Inferior parietal cortex (tissue), 1 donor: ENCODE measurements around the gene HCFC2.
A peak's percentile ranks its signal among the peaks of the same experiment; 100 is the strongest.
"Not testable (repeated sequence)": the region's sequence is repeated elsewhere in the genome, so short reads cannot be mapped to it uniquely, and the experiment has no call there.

Experiments
- DNase-seq: peaks from one replicate; pipeline ENCODE4 v3.0.0-alpha.2; 2016; ENCODE audit errors: extremely low spot score

Gene HCFC2

DNA sequence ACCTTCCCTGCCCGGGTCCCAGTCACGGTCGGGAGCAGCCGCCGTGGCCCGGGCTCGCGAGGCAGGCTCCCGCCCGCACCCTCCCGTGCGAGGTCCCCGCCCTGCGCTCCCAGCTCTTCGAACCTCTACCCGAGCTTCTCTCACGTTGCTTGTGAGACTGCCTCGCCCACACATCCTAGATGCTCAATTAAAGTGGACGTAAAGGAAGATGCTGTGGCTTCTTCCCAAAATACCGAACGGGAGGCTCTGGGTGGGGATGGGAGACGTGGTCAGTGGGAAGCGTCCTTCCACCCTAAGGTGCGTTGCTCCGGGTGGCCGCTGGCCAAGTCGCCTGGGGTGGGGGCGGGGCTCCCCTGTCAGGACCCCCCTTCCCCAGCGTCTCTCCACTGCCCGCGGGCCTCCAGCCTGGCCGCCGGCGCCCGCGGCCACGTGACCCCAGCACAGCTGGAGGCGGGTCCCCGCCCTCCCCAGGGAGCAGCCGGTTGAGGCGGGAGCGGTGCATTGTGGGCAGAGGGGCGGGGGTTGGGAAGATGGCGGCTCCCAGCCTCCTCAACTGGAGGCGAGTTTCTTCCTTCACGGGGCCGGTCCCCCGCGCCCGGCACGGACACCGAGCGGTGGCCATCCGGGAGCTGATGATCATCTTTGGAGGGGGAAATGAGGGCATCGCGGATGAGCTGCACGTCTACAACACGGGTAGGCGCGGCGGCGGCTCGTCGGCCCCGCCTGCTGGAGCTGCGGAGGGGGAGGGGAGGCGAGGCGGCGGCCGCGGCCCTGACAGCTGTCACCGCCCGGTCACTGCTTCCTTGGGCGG is at the start of gene HCFC2:
TSS of gene HCFC2 (plus strand) at position 501 of the 811 bp plus-strand sequence. CDS start at position 531, 30 bp downstream.
- DNase-seq = peak; percentile 87

GRCh38 chr12:104021862-104022261 is 42.5 kb upstream of the HCFC2 start:
- DNase-seq = not testable (repeated sequence)

- no peak for DNase-seq
Measured at GRCh38 chr12:104022786-104023185, 41.5 kb upstream of the HCFC2 start.

- DNase-seq = no peak
Measured at GRCh38 chr12:104023710-104024109, 40.6 kb upstream of the HCFC2 start.

DNA sequence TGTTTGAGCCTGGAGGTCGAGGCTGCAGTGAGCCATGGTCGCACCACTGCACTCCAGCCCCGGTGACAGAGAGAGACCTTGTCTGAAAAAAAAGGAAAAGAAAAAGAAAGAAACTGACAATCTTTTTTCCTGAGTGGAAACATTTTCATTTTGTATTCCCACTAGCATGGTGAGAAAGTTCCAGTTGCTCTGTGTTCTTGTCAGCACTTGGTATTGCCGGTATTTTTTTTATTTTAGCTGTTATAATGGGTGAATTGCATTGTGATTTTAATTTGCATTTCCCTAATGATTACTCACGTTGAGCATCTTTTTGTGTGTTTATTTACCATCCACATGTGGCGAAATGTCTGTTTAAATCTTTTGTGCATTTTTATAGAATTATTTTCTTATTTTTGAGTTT is 40.0 kb upstream of the HCFC2 start:
- DNase-seq = no peak

DNA sequence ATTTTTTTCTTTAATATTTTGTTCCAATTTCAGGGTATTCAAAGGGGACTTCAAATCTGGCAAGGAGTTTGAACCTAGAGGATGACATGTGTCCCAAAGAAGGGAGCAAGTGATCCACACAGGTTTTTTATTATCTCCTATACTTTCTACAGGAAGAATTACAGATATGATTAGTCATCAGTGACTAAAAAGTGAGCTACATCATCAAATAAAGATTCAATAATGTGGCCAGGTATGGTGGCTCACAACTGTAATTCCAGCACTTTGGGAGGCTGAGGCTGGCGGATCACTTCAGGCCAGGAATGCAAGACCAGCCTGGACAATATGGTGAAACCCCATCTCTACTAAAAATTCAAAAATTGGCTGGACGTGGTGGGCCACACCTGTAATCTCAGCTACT is 38.6 kb upstream of the HCFC2 start:
- no peak for DNase-seq

DNA sequence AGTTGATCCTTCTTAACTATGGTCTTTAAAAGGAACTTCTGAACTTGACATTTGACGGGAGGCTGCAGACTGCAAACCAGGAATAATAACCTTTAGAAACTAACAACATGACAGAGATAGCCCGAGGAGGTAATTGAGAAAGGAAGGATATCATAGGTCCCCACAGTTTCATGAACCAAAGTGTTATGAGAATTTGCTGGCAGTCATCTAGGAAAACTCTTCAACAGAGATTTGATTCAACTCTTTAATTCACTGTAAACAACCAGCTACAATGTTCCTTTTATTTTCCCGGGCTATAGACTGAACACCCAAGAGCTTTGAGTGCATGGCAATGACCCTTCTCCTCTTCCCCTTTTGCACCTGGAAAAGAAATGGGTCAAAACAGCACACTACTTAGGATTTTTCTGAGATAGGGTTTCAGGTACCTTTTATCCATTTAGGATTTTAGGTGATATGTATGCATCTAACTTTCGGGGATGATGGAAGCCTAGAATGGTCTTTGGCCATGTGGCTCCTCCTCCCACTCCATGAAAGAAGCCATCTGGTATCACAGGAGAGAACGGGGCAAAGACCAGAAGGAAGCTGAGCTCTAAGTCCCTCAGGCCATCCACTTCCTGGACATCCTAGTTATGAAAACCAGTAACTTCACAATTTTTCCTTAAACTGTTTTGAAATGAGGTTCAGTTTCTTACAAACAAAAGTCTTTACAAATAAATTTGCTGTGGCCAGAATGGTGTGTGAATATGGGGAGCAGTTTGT is 37.3 kb upstream of the HCFC2 start:
- no peak for DNase-seq

DNA sequence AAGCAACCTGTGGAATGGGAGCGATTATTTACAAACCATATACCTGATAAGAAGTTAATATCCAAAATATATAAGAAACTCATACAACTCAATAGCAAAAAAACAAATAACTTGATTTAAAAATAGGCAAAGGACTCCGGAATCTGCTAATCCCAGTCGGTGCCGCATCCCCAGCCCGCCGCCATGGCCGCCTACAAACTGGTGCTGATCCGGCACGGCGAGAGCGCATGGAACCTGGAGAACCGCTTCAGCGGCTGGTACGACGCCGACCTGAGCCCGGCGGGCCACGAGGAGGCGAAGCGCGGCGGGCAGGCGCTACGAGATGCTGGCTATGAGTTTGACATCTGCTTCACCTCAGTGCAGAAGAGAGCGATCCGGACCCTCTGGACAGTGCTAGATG is 33.7 kb upstream of the HCFC2 start:
- DNase-seq = not testable (repeated sequence)

DNA sequence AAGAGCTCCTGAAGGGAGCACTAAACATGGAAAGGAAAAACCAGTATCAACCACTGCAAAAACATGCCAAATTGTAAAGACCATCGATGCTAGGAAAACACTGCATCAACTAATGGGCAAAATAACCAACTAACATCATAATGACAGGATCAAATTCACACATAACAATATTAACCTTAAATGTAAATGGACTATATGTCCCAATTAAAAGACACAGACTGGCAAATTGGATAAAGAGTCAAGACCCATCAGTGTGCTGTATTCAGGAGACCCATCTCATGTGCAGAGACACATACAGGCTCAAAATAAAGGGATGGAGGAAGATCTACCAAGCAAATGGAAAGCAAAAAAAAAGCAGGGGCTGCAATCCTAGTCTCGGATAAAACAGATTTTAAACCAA is 28.2 kb upstream of the HCFC2 start:
- DNase-seq = not testable (repeated sequence)

DNA sequence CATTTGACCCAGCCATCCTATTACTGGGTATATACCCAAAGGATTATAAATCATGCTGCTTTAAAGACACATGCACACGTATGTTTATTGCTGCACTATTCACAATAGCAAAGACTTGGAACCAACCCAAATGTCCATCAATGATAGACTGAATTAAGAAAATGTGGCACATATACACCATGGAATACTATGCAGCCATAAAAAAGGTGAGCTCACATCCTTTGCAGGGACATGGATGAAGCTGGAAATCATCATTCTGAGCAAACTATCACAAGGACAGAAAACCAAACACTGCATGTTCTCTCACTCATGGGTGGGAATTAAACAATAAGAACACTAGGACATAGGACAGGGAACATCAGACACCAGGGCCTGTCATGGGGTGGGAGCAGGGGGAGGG is 24.6 kb upstream of the HCFC2 start:
- not testable (repeated sequence) for DNase-seq

GRCh38 chr12:104042580-104042979 is 21.8 kb upstream of the HCFC2 start:
- DNase-seq = no peak

DNA sequence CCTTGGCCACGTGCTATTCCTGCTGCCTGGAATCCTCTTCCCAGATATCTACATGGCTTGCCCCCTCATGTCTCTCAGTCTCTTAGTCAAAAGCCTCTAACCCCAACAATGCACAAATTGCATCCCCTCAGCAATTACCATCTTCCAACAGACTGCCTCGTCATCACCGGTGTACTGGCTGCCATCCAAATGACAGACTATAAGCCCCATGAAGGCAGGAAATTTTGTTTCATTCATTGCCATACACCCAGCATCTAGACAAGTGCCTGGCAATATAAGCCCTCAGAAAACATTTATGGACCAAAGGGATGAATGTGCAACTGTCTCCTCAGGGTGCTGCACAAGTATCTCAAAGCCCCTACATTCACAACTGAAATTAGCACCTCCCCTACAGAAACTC is 20.2 kb upstream of the HCFC2 start:
- DNase-seq = no peak

DNA sequence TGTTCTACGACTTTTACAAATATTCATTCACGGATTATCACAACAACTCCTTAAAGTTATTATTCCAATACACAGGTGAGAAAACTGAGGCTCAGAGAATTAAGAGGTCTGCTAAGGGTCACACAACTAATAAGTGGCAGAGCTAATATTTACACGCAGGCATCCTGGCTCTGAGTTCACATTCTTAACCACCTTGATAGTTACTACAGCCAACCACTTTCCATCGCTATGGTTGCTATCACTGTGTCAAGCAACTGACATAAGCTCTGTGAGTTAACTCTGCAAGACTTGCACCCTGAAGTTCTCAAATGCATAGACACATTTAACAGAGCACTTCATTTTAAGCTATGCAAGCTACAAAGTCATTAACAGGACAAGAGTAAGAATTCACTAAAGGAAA is 18.0 kb upstream of the HCFC2 start:
- no peak for DNase-seq

- DNase-seq = no peak
Measured at GRCh38 chr12:104048162-104048561, 16.2 kb upstream of the HCFC2 start.

GRCh38 chr12:104048811-104049210 is 15.5 kb upstream of the HCFC2 start:
- DNase-seq = no peak

DNA sequence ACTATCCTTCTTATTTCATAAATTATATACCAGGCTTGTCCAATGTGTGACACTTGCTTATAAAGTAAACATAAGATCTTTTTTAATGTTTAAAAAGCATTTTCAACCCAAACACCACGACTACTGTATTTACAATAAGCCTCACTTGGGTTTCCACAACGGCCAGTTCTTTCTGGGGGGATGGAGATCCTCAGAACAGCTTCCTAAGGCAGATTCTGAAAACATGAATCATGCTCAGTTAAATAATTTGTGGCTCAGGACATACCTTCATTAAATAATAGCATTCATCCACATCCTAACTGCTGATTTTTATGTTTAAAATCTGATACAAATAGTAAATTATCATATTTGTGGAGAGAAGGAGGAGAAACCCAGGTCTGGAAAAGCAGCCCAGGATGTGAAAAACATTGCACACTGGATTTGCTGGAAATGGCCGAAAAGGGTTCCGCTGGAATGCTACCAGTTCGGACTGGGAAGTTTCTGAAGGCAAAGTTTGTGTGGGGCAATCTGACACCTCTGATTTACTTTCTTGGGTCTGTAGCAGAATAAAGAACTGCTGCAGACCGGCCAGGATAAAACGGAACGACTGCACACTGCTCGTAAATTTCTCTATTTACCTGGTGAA is 14.9 kb upstream of the HCFC2 start:
- DNase-seq = no peak

- no peak for DNase-seq
Measured at GRCh38 chr12:104049903-104050356, 14.4 kb upstream of the HCFC2 start, which contains the start of gene GLT8D2. Gene GLT8D2 (minus strand): TSS chr12:104050187. CDS start chr12:104019648, 30,539 bp downstream.

GRCh38 chr12:104050436-104050835 is 13.9 kb upstream of the HCFC2 start:
- DNase-seq = no peak

GRCh38 chr12:104054681-104055346 is 9.5 kb upstream of the HCFC2 start:
- DNase-seq = no peak

DNA sequence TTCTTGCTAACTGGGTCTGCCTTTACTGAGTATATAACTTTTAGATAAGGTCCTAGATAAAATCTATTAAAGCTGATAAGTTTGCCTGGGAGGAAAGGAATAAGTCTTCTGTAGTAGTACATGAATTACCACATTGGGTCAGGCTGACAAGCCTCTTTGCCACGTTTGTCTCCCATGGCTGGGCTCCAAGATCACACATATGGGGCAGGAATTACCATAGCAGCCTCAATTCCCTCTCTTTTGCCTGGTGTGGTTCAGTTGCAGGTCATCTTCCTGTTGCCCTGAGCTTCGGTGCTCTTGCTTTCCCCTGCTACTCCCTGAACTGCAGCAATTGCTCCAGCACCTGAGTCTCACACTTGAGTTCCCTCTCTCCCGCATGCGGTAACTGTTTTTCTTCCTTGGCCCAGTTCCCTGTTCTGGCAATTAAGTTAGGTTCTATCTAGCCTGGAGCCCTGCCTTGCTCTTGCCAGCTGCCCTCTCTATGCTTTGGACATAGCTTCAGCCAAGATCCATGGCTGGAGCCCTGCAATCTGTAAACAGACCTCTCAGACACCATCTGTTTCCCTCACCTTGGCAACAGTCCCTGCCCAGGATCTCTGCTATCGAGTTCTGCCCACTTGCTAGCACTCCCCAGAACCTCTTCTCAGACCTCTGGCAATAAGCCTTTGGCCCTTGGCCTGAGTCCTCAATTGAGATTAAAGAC is 8.5 kb upstream of the HCFC2 start:
- no peak for DNase-seq

- no peak for DNase-seq
Measured at GRCh38 chr12:104056419-104056972, 7.8 kb upstream of the HCFC2 start.
